ENCODE measurements around the gene PRRG3.

PRRG3 gene

DNA sequence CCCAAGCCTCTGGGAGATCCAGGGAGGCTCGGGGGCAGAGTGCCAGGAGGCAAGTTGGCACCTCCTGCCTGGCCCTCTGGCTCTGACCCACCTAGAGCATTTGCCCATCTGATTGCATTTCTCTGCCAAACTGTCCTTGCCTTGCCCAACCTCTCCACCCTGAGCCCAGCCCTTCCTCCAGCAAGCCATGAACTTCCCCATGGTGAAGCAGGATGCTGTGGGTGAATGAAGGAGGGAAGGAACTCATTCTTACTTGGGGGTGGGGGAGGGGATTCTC, 30.0 kb downstream of the PRRG3 start:
- H3K4me3 ChIP-seq (ENCODE audit: insufficient read depth in 1 of 2, low read depth in 1 of 2, low read length in 2 of 2), result no peak overlapping the region
- no peak overlapping the region for H4K8ac ChIP-seq (ENCODE audit: low read length)
- H3K27me3 ChIP-seq (ENCODE audit: control insufficient read depth in 1 of 2, insufficient read depth in 1 of 2, low read length in 2 of 2), result peaks cover 0 to 70% of the 10 kb centered on the region in 2 experiments
- no peak overlapping the region for H2BK12ac ChIP-seq (ENCODE audit: low read length in 2 of 2)
- H2AK5ac ChIP-seq (ENCODE audit: low read length, severe bottlenecking), result no peak overlapping the region
- no peak overlapping the region for H2BK5ac ChIP-seq (ENCODE audit: low read depth, low read length, poor library complexity, severe bottlenecking)
- no peak overlapping the region for H2BK120ac ChIP-seq (ENCODE audit: low read depth, low read length)
- H3K27ac ChIP-seq (ENCODE audit: low read length, poor library complexity, severe bottlenecking), result no peak overlapping the region
- no peak overlapping the region for H3K14ac ChIP-seq (ENCODE audit: low read length in 2 of 2)
- no peak overlapping the region for H4K91ac ChIP-seq (ENCODE audit: low read length)
- H3K4ac ChIP-seq (ENCODE audit: low read depth in 1 of 2, low read length in 2 of 2), result no peak overlapping the region
- no peak overlapping the region for H3K23ac ChIP-seq (ENCODE audit: low read length in 2 of 2)
- no peak overlapping the region for H2AFZ ChIP-seq (ENCODE audit: low read depth, low read length)
- H3K36me3 ChIP-seq (ENCODE audit: control insufficient read depth in 1 of 2, insufficient read depth in 2 of 2, low read depth in 1 of 2, low read length in 2 of 2), result no peaks in the 10 kb centered on the region
- H3K4me1 ChIP-seq (ENCODE audit: control insufficient read depth, insufficient read depth, low read depth, low read length), result no peaks in the 10 kb centered on the region
- H3K9me3 ChIP-seq (ENCODE audit: control insufficient read depth, low read length), result no peaks in the 10 kb centered on the region
- no peaks in the 10 kb centered on the region for H3K79me1 ChIP-seq (replicated peaks; ENCODE audit: low read length, poor library complexity, severe bottlenecking)
- no peak for DNase-seq
- H3K9ac ChIP-seq (ENCODE audit: low read length), result no peak overlapping the region
- no peak overlapping the region for H3K4me2 ChIP-seq (ENCODE audit: low read length, poor library complexity, severe bottlenecking)
- H3K18ac ChIP-seq (ENCODE audit: low read depth in 1 of 2, low read length in 2 of 2), result no peak overlapping the region
- WGBS, result no CpG with 5 or more reads among the region's 1 CpG
- no peak overlapping the region for H2BK15ac ChIP-seq (ENCODE audit: low read depth, poor library complexity, severe bottlenecking)

GRCh38 chrX:151726751-151727150, 31.5 kb downstream of the PRRG3 start:
- Histone ChIP-seq H4K8ac (ENCODE audit: low read length) (no peak overlapping the region), H3K4me1 (ENCODE audit: control insufficient read depth, insufficient read depth, low read depth, low read length) (no peaks in the 10 kb centered on the region), H3K4me2 (ENCODE audit: low read length, poor library complexity, severe bottlenecking) (no peak overlapping the region), H3K79me1 (replicated peaks; ENCODE audit: low read length, poor library complexity, severe bottlenecking) (no peaks in the 10 kb centered on the region), H2BK12ac (ENCODE audit: low read length in 2 of 2) (no peak overlapping the region), H2BK15ac (ENCODE audit: low read depth, poor library complexity, severe bottlenecking) (no peak overlapping the region), H3K14ac (ENCODE audit: low read length in 2 of 2) (no peak overlapping the region), H2AK5ac (ENCODE audit: low read length, severe bottlenecking) (no peak overlapping the region), H2BK120ac (ENCODE audit: low read depth, low read length) (no peak overlapping the region), H3K23ac (ENCODE audit: low read length in 2 of 2) (no peak overlapping the region), H3K36me3 (ENCODE audit: control insufficient read depth in 1 of 2, insufficient read depth in 2 of 2, low read depth in 1 of 2, low read length in 2 of 2) (no peaks in the 10 kb centered on the region), H3K27me3 (ENCODE audit: control insufficient read depth in 1 of 2, insufficient read depth in 1 of 2, low read length in 2 of 2) (peaks cover 0 to 65% of the 10 kb centered on the region in 2 experiments), H3K4ac (ENCODE audit: low read depth in 1 of 2, low read length in 2 of 2) (no peak overlapping the region), H3K18ac (ENCODE audit: low read depth in 1 of 2, low read length in 2 of 2) (no peak overlapping the region), H3K9ac (ENCODE audit: low read length) (no peak overlapping the region), H3K4me3 (ENCODE audit: insufficient read depth in 1 of 2, low read depth in 1 of 2, low read length in 2 of 2) (no peak overlapping the region), H3K27ac (ENCODE audit: low read length, poor library complexity, severe bottlenecking) (no peak overlapping the region), H2AFZ (ENCODE audit: low read depth, low read length) (no peak overlapping the region), H2BK5ac (ENCODE audit: low read depth, low read length, poor library complexity, severe bottlenecking) (no peak overlapping the region), H4K91ac (ENCODE audit: low read length) (no peak overlapping the region), H3K9me3 (ENCODE audit: control insufficient read depth, low read length) (no peaks in the 10 kb centered on the region)
- 49% methylated on average over 5 of the region's 5 CpGs for WGBS
- no peak for DNase-seq

DNA sequence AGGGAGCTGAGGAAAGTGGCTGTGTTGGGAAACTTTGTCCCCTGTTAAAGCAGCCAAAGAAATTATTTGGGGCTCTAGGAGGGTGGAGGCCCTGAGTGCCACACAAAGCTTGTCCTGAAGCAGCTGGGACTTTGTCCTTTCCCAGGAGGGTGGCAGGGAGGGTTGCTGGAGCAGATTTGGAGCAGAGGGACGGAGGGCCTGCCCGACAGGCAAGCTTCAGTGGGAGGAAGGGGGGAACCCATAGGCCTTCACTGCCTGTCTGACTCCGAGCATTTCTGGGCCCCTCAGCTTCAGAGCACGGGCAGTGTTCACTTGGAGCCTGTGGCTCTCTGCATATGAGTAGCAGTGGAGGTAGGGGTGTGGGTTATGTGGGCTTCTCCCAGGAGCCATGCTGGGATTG, 32.1 kb downstream of the PRRG3 start:
- Histone ChIP-seq H2AFZ (ENCODE audit: low read depth, low read length) (no peak overlapping the region), H3K18ac (ENCODE audit: low read depth in 1 of 2, low read length in 2 of 2) (no peak overlapping the region), H4K8ac (ENCODE audit: low read length) (no peak overlapping the region), H3K9me3 (ENCODE audit: control insufficient read depth, low read length) (no peaks in the 10 kb centered on the region), H3K4me1 (ENCODE audit: control insufficient read depth, insufficient read depth, low read depth, low read length) (no peaks in the 10 kb centered on the region), H3K27ac (ENCODE audit: low read length, poor library complexity, severe bottlenecking) (no peak overlapping the region), H2AK5ac (ENCODE audit: low read length, severe bottlenecking) (no peak overlapping the region), H3K36me3 (ENCODE audit: control insufficient read depth in 1 of 2, insufficient read depth in 2 of 2, low read depth in 1 of 2, low read length in 2 of 2) (no peaks in the 10 kb centered on the region), H3K23ac (ENCODE audit: low read length in 2 of 2) (no peak overlapping the region), H3K27me3 (ENCODE audit: control insufficient read depth in 1 of 2, insufficient read depth in 1 of 2, low read length in 2 of 2) (peaks cover 0 to 68% of the 10 kb centered on the region in 2 experiments), H3K4ac (ENCODE audit: low read depth in 1 of 2, low read length in 2 of 2) (no peak overlapping the region), H3K14ac (ENCODE audit: low read length in 2 of 2) (no peak overlapping the region), H3K9ac (ENCODE audit: low read length) (no peak overlapping the region), H2BK15ac (ENCODE audit: low read depth, poor library complexity, severe bottlenecking) (no peak overlapping the region), H4K91ac (ENCODE audit: low read length) (no peak overlapping the region), H3K4me3 (ENCODE audit: insufficient read depth in 1 of 2, low read depth in 1 of 2, low read length in 2 of 2) (no peak overlapping the region), H2BK12ac (ENCODE audit: low read length in 2 of 2) (no peak overlapping the region), H2BK5ac (ENCODE audit: low read depth, low read length, poor library complexity, severe bottlenecking) (no peak overlapping the region), H2BK120ac (ENCODE audit: low read depth, low read length) (no peak overlapping the region), H3K79me1 (replicated peaks; ENCODE audit: low read length, poor library complexity, severe bottlenecking) (no peaks in the 10 kb centered on the region), H3K4me2 (ENCODE audit: low read length, poor library complexity, severe bottlenecking) (no peak overlapping the region)
- no peak for DNase-seq
- 72% methylated on average over 4 of the region's 4 CpGs for WGBS

DNA sequence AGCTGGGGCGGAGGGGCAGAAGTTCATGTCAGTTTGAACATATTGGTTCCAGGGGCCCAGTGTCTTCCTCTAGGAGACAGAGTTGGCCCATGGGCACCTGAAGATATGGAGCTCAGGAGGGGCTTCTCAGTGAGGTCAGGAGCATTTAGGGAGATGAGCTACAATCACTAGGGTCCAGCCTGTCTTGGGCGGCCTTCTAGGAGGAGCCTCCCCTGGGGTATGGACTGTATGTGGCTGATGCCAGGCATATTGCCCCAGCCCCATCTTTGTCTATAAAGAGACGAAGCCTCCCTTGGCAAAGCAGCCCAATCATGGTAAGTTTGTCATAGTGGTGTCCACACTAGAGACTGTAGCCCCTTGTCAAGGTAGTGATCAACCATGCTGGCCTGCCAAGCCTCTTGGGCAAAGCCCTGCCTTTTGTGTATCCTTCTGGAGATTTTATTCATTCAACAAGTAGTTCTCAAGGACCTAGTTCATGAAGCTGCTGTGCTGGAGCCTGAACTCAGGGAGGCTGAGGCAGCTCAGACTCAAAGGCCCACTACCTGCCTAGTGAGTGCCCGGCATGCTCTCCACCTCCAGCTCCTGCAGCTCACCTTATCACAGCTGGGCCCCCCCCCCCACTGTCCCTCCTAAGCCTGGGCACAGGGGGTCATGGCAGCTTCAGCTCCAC, 33.9 kb downstream of the PRRG3 start:
- no peaks in the 10 kb centered on the region for H3K36me3 ChIP-seq (ENCODE audit: control insufficient read depth in 1 of 2, insufficient read depth in 2 of 2, low read depth in 1 of 2, low read length in 2 of 2)
- H3K14ac ChIP-seq (ENCODE audit: low read length in 2 of 2), result no peak overlapping the region
- H2AK5ac ChIP-seq (ENCODE audit: low read length, severe bottlenecking), result no peak overlapping the region
- H3K27me3 ChIP-seq (ENCODE audit: control insufficient read depth in 1 of 2, insufficient read depth in 1 of 2, low read length in 2 of 2), result peaks cover 0 to 79% of the 10 kb centered on the region in 2 experiments
- no peak overlapping the region for H2BK5ac ChIP-seq (ENCODE audit: low read depth, low read length, poor library complexity, severe bottlenecking)
- H3K79me1 ChIP-seq (replicated peaks; ENCODE audit: low read length, poor library complexity, severe bottlenecking), result no peaks in the 10 kb centered on the region
- no peak overlapping the region for H2BK15ac ChIP-seq (ENCODE audit: low read depth, poor library complexity, severe bottlenecking)
- H3K9ac ChIP-seq (ENCODE audit: low read length), result no peak overlapping the region
- H3K4ac ChIP-seq (ENCODE audit: low read depth in 1 of 2, low read length in 2 of 2), result no peak overlapping the region
- no peak for DNase-seq
- H3K18ac ChIP-seq (ENCODE audit: low read depth in 1 of 2, low read length in 2 of 2), result no peak overlapping the region
- H2BK120ac ChIP-seq (ENCODE audit: low read depth, low read length), result no peak overlapping the region
- H3K4me3 ChIP-seq (ENCODE audit: insufficient read depth in 1 of 2, low read depth in 1 of 2, low read length in 2 of 2), result no peak overlapping the region
- H2AFZ ChIP-seq (ENCODE audit: low read depth, low read length), result no peak overlapping the region
- no peak overlapping the region for H3K4me2 ChIP-seq (ENCODE audit: low read length, poor library complexity, severe bottlenecking)
- no peaks in the 10 kb centered on the region for H3K4me1 ChIP-seq (ENCODE audit: control insufficient read depth, insufficient read depth, low read depth, low read length)
- WGBS, result 62% methylated on average over 4 of the region's 4 CpGs
- H3K27ac ChIP-seq (ENCODE audit: low read length, poor library complexity, severe bottlenecking), result no peak overlapping the region
- no peak overlapping the region for H2BK12ac ChIP-seq (ENCODE audit: low read length in 2 of 2)
- H4K8ac ChIP-seq (ENCODE audit: low read length), result no peak overlapping the region
- no peak overlapping the region for H3K23ac ChIP-seq (ENCODE audit: low read length in 2 of 2)
- H3K9me3 ChIP-seq (ENCODE audit: control insufficient read depth, low read length), result no peaks in the 10 kb centered on the region
- H4K91ac ChIP-seq (ENCODE audit: low read length), result no peak overlapping the region
